Ectodermal cell (in vitro differentiated cells): ENCODE measurements around the gene DIABLO.
A peak's percentile ranks its signal among the peaks of the same experiment; 100 is the strongest.

Experiments
- H3K27ac ChIP-seq: 2 replicates; pipeline ENCODE4 v1.7.0; 2013; ENCODE audit warnings: mild to moderate bottlenecking, low read depth, low read length; ENCODE audit not compliant: insufficient read depth, poor library complexity, severe bottlenecking
- H3K27me3 ChIP-seq: 2 replicates; pipeline ENCODE4 v1.7.0; 2013; ENCODE audit warnings: mild to moderate bottlenecking, low read length; ENCODE audit not compliant: insufficient read depth, control insufficient read depth, poor library complexity, severe bottlenecking
- H3K36me3 ChIP-seq: one replicate; pipeline ENCODE4 v1.7.0; 2013; ENCODE audit warnings: low read length; ENCODE audit not compliant: control insufficient read depth, insufficient read depth
- H3K4me1 ChIP-seq: one replicate; pipeline ENCODE4 v1.7.0; 2013; ENCODE audit warnings: low read length; ENCODE audit not compliant: control insufficient read depth, insufficient read depth
- H3K4me3 ChIP-seq: 2 replicates; pipeline ENCODE4 v1.7.0; 2013; ENCODE audit warnings: low read depth, low read length, control low read depth; ENCODE audit not compliant: insufficient read depth
- H3K9me3 ChIP-seq: 2 replicates; pipeline ENCODE4 v1.7.0; 2013; ENCODE audit warnings: mild to moderate bottlenecking, low read length, moderate library complexity; ENCODE audit not compliant: control insufficient read depth
- WGBS, 2 experiments: methylation state at CpG; one replicate each; pipeline ENCODE4 v1.1.7; 2013; ENCODE audit warnings: missing lambda C conversion rate in 2 of 2; 5-methylcytosine and 5-hydroxymethylcytosine counted together

Gene DIABLO

GRCh38 chr12:122216445-122216844 lies 9.4 kb downstream of the DIABLO start:
- Histone ChIP-seq H3K4me3 (no peak overlapping the region), H3K9me3 (no peaks in the 10 kb centered on the region), H3K27me3 (no peaks in the 10 kb centered on the region), H3K36me3 (peaks cover 72% of the 10 kb centered on the region), H3K27ac (no peak overlapping the region), H3K4me1 (no peaks in the 10 kb centered on the region)
- WGBS, 2 experiments = 100% methylated on average over 1 of the region's 1 CpG; no CpG with 5 or more reads in 1 of the 2 experiments

DNA sequence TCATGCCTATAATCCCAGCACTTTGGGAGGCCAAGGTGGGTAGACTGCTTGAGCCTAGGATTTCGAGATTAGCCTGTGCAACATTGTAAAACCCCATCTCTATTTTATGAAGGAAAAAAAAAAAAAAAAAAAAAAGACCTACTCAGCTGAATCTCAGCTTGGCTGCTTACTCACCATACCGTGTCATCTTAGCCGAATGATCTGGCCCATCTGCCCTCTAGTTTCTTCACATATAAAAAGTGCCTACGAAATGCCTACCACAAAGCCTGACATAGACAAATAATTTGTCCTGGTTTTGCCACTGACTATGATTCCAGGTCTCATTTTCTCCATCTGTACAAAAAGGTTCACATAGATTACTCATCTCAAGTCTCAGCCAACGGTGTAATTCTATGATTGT lies 10.1 kb downstream of the DIABLO start:
- Histone ChIP-seq H3K27me3 (no peaks in the 10 kb centered on the region), H3K36me3 (peaks cover 72% of the 10 kb centered on the region), H3K4me3 (no peak overlapping the region), H3K9me3 (no peaks in the 10 kb centered on the region), H3K4me1 (no peaks in the 10 kb centered on the region), H3K27ac (no peak overlapping the region)
- WGBS, 2 experiments = 97% methylated on average over 4 of the region's 5 CpGs

- H3K4me1 ChIP-seq = no peaks in the 10 kb centered on the region
- WGBS, 2 experiments = 94% methylated on average over 18 of the region's 18 CpGs
- H3K36me3 ChIP-seq = peaks cover 35% of the 10 kb centered on the region
- no peak overlapping the region for H3K4me3 ChIP-seq
- H3K9me3 ChIP-seq = no peaks in the 10 kb centered on the region
- H3K27ac ChIP-seq = no peak overlapping the region
- peaks cover 33% of the 10 kb centered on the region for H3K27me3 ChIP-seq
These were observed 17.6 kb downstream of the DIABLO start for GRCh38 chr12:122208073-122208820.

DNA sequence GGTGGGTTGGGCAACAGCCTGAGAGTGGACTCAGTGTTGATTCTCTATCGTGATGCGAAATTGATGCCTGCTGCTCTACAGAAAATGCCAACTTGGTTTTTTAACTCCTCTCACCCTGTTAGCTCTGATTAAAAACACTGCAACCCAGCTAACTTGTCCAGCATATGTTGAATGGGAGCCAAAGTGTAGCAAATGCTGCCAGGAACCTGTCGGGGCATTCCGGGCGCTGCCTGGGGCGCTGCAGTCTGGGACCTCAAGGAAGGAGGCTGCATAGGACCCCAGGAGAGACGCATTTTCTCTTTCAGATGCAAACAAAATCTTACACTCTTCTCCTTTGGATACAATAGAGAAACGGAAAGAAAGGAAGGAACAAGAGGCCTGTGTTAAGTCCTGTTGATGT lies 18.5 kb downstream of the DIABLO start:
- Histone ChIP-seq H3K4me3 (no peak overlapping the region), H3K27ac (no peak overlapping the region), H3K4me1 (no peaks in the 10 kb centered on the region)

DNA sequence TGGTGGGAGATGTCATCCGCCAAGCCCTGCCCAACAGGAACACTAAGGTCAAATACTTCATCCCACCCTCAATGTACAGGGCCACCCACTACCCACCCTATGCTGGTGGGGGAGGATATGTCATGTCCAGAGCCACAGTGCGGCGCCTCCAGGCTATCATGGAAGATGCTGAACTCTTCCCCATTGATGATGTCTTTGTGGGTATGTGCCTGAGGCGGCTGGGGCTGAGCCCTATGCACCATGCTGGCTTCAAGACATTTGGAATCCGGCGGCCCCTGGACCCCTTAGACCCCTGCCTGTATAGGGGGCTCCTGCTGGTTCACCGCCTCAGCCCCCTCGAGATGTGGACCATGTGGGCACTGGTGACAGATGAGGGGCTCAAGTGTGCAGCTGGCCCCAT lies 18.9 kb downstream of the DIABLO start:
- Histone ChIP-seq H3K4me3 (no peak overlapping the region), H3K27ac (no peak overlapping the region), H3K4me1 (no peaks in the 10 kb centered on the region), H3K9me3 (no peaks in the 10 kb centered on the region), H3K36me3 (peaks cover 24% of the 10 kb centered on the region), H3K27me3 (peaks cover 46% of the 10 kb centered on the region)
- 81 to 85% methylated on average over 8 of the region's 8 CpGs for WGBS, 2 experiments

More for the DNA sequence above, 18.5 kb downstream of the DIABLO start:
- H3K36me3 ChIP-seq = peaks cover 27% of the 10 kb centered on the region
- H3K9me3 ChIP-seq = no peaks in the 10 kb centered on the region
- WGBS, 2 experiments = 89 to 91% methylated on average over 8 of the region's 8 CpGs
- peaks cover 42% of the 10 kb centered on the region for H3K27me3 ChIP-seq

- Histone ChIP-seq H3K36me3 (peaks cover 17% of the 10 kb centered on the region), H3K4me1 (no peaks in the 10 kb centered on the region), H3K27ac (no peak overlapping the region), H3K9me3 (no peaks in the 10 kb centered on the region), H3K27me3 (peaks cover 52% of the 10 kb centered on the region), H3K4me3 (no peak overlapping the region)
- WGBS, 2 experiments = 87 to 88% methylated on average over 27 of the region's 27 CpGs
These were observed 19.6 kb downstream of the DIABLO start for GRCh38 chr12:122206111-122206881.

GRCh38 chr12:122205053-122205925 lies 20.6 kb downstream of the DIABLO start:
- no peak overlapping the region for H3K27ac ChIP-seq
- H3K36me3 ChIP-seq = peaks cover 14% of the 10 kb centered on the region
- H3K27me3 ChIP-seq = peaks cover 62% of the 10 kb centered on the region
- H3K9me3 ChIP-seq = no peaks in the 10 kb centered on the region
- no peaks in the 10 kb centered on the region for H3K4me1 ChIP-seq
- 66% methylated on average over 23 of the region's 23 CpGs for WGBS, 2 experiments
- H3K4me3 ChIP-seq = no peak overlapping the region

GRCh38 chr12:122204167-122205052 lies 21.4 kb downstream of the DIABLO start:
- 9 to 11% methylated on average over 71 of the region's 71 CpGs for WGBS, 2 experiments

GRCh38 chr12:122203301-122204166 lies 22.3 kb downstream of the DIABLO start, which contains the start of gene B3GNT4:
B3GNT4 (plus strand) TSS chr12:122203709; CDS start chr12:122204619, 910 bp downstream.
- Histone ChIP-seq H3K27ac (no peak within 1 kb of the TSS), H3K36me3 (peaks cover 8% of the 10 kb centered on the region), H3K4me1 (no peaks in the 10 kb centered on the region), H3K9me3 (no peaks in the 10 kb centered on the region), H3K4me3 (peak within 1 kb of the TSS; percentile 41), H3K27me3 (peaks cover 65% of the 10 kb centered on the region)
- WGBS, 2 experiments = 1% methylated on average over 101 to 104 of the region's 104 CpGs

More at GRCh38 chr12:122204167-122205052, 21.4 kb downstream of the DIABLO start:
- H3K4me3 ChIP-seq = peak overlapping the region; percentile 41
- peaks cover 65% of the 10 kb centered on the region for H3K27me3 ChIP-seq
- no peak overlapping the region for H3K27ac ChIP-seq
- H3K9me3 ChIP-seq = no peaks in the 10 kb centered on the region
- H3K4me1 ChIP-seq = no peaks in the 10 kb centered on the region
- H3K36me3 ChIP-seq = peaks cover 14% of the 10 kb centered on the region
